GM23338 (cell line): ENCODE measurements around the gene TMX3. TPM values are rescaled to one million over a fixed set of nuclear protein-coding genes. Genes with fewer than 3 reads are reported as not detected.

Experiments used
- ATAC-seq: fragments of 200-7000 bp; cut with Tn5 transposase; 3 replicates; pipeline ENCODE4 v1.9.1; 2020
- DNase-seq: peaks from one replicate; pipeline ENCODE4 v3.0.0-alpha.2; 2015; ENCODE audit warnings: low spot score
- H2AFZ ChIP-seq: fragments of 200-600 bp; sonication (generic); 2 replicates; pipeline ENCODE4 v1.8.0; 2016; ENCODE audit warnings: antibody characterized with exemption, mild to moderate bottlenecking, moderate library complexity
- H3F3A ChIP-seq: fragments of 200-600 bp; sonication (generic); replicated peaks from 2 replicates; pipeline ENCODE4 v1.8.0; 2017; ENCODE audit warnings: antibody characterized with exemption, mixed run types, low read depth
- H3K27ac ChIP-seq: fragments of 200-600 bp; sonication (generic); 2 replicates; pipeline ENCODE4 v1.6.1; 2016; ENCODE audit warnings: low read depth
- H3K27me3 ChIP-seq: fragments of 200-600 bp; sonication (generic); 2 replicates; pipeline ENCODE4 v1.8.0; 2016; ENCODE audit warnings: mild to moderate bottlenecking, mixed run types, moderate library complexity; ENCODE audit not compliant: insufficient read depth
- H3K36me3 ChIP-seq: fragments of 200-600 bp; sonication (generic); 2 replicates; pipeline ENCODE4 v1.8.0; 2016; ENCODE audit warnings: mild to moderate bottlenecking; ENCODE audit not compliant: insufficient read depth
- H3K4me1 ChIP-seq: fragments of 200-600 bp; sonication (generic); 2 replicates; pipeline ENCODE4 v1.8.0; 2016; ENCODE audit warnings: mild to moderate bottlenecking, moderate library complexity; ENCODE audit not compliant: insufficient read depth
- H3K4me2 ChIP-seq: fragments of 200-600 bp; sonication (generic); 2 replicates; pipeline ENCODE4 v1.7.1; 2017; ENCODE audit warnings: mixed run types
- H3K4me3 ChIP-seq: fragments of 200-600 bp; sonication (generic); 2 replicates; pipeline ENCODE4 v1.6.1; 2016; ENCODE audit warnings: mixed run types
- H3K79me2 ChIP-seq: fragments of 200-600 bp; sonication (generic); replicated peaks from 2 replicates; pipeline ENCODE4 v1.8.0; 2017; ENCODE audit warnings: mild to moderate bottlenecking; ENCODE audit not compliant: insufficient read depth
- H3K9me2 ChIP-seq: fragments of 200-600 bp; sonication (generic); 2 replicates; pipeline ENCODE4 v1.8.0; 2017; ENCODE audit not compliant: insufficient read depth
- H4K20me1 ChIP-seq: fragments of 200-600 bp; sonication (generic); replicated peaks from 2 replicates; pipeline ENCODE4 v1.8.0; 2017; ENCODE audit warnings: mild to moderate bottlenecking; ENCODE audit not compliant: insufficient read depth
- H3K27ac Mint-ChIP-seq: 2 replicates; pipeline ENCODE4 v1.8.0; 2020; ENCODE audit warnings: inconsistent platforms, mild to moderate bottlenecking, moderate library complexity, mixed read lengths
- H3K27me3 Mint-ChIP-seq: 3 replicates; pipeline ENCODE4 v1.8.0; 2022; ENCODE audit warnings: low read depth, mild to moderate bottlenecking, moderate library complexity, mixed read lengths, inconsistent platforms; ENCODE audit not compliant: insufficient read depth, poor library complexity
- H3K36me3 Mint-ChIP-seq: 3 replicates; pipeline ENCODE4 v1.8.0; 2021; ENCODE audit warnings: low read depth, mild to moderate bottlenecking, inconsistent platforms, moderate library complexity, mixed read lengths
- H3K4me1 Mint-ChIP-seq: 3 replicates; pipeline ENCODE4 v1.8.0; 2020; ENCODE audit warnings: mild to moderate bottlenecking, inconsistent platforms, mixed read lengths
- H3K4me3 Mint-ChIP-seq: 3 replicates; pipeline ENCODE4 v1.8.0; 2021; ENCODE audit warnings: moderate library complexity, mild to moderate bottlenecking, inconsistent platforms, mixed read lengths
- H3K9me3 Mint-ChIP-seq: 3 replicates; pipeline ENCODE4 v1.8.0; 2020; ENCODE audit warnings: moderate library complexity, mild to moderate bottlenecking, inconsistent platforms, mixed read lengths
- CREB1 ChIP-seq: fragments of 250-450 bp; sonication (Bioruptor Pico); IDR thresholded peaks from 2 replicates; pipeline ENCODE4 v1.5.0; 2020; ENCODE audit warnings: low read depth, mild to moderate bottlenecking, moderate library complexity
- CTCF ChIP-seq, 2 experiments: fragments of 200-600 bp in 1 of 2; sonication (generic) in 1 of 2; conservative IDR thresholded peaks; 2 replicates each; pipeline versions ENCODE4 v1.5.1 to v1.6.1; 2016 to 2017; ENCODE audit warnings: antibody characterized with exemption in 2 of 2, low read depth in 2 of 2, mild to moderate bottlenecking in 2 of 2, moderate library complexity in 1 of 2
- ETS1 ChIP-seq: IDR thresholded peaks from 2 replicates; pipeline ENCODE4 v1.6.1; 2016; ENCODE audit warnings: antibody characterized with exemption
- EZH2 ChIP-seq: fragments of 200-600 bp; sonication (generic); IDR thresholded peaks from one replicate; pipeline ENCODE4 v1.8.0; 2017; ENCODE audit warnings: antibody characterized with exemption, mild to moderate bottlenecking, low read depth; ENCODE audit not compliant: unreplicated experiment
- EZH2phosphoT487 ChIP-seq: fragments of 200-600 bp; sonication (generic); IDR thresholded peaks from one replicate; pipeline ENCODE4 v1.8.1; 2018; ENCODE audit warnings: antibody characterized with exemption; ENCODE audit not compliant: unreplicated experiment
- JUNB ChIP-seq: IDR thresholded peaks from one replicate; pipeline ENCODE4 v1.6.1; 2016; ENCODE audit warnings: antibody characterized with exemption; ENCODE audit not compliant: unreplicated experiment
- NANOG ChIP-seq: IDR thresholded peaks from 2 replicates; pipeline ENCODE4 v1.6.1; 2016; ENCODE audit warnings: antibody characterized with exemption, borderline replicate concordance
- POLR2AphosphoS5 ChIP-seq: IDR thresholded peaks from 2 replicates; pipeline ENCODE4 v1.6.1; 2016; ENCODE audit warnings: antibody characterized with exemption, low read depth
- REST ChIP-seq: IDR thresholded peaks from one replicate; pipeline ENCODE4 v1.6.1; 2018; ENCODE audit warnings: antibody characterized with exemption; ENCODE audit not compliant: unreplicated experiment
- STAT1 ChIP-seq: IDR thresholded peaks from one replicate; pipeline ENCODE4 v1.6.1; 2016; ENCODE audit warnings: antibody characterized with exemption; ENCODE audit not compliant: unreplicated experiment
- ZNF114 ChIP-seq: fragments of 250-450 bp; sonication (Bioruptor Pico); IDR thresholded peaks from 2 replicates; pipeline ENCODE4 v1.5.0; 2020; ENCODE audit warnings: mild to moderate bottlenecking, moderate library complexity
- ZNF331 ChIP-seq: fragments of 250-450 bp; sonication (Bioruptor Pico); IDR thresholded peaks from 2 replicates; pipeline ENCODE4 v1.5.0; 2020; ENCODE audit warnings: low read depth, mild to moderate bottlenecking, moderate library complexity
- ZNF462 ChIP-seq: fragments of 250-450 bp; sonication (Bioruptor Pico); IDR thresholded peaks from 2 replicates; pipeline ENCODE4 v1.5.0; 2020; ENCODE audit warnings: mild to moderate bottlenecking, moderate library complexity
- polyA plus RNA-seq: library from polyadenylated mRNA; unstranded; fragments of >200 nt; fragmentation: Nextera tagmentation; extraction: Ambion mirVana; gene quantifications from 2 replicates; pipeline ENCODE4 v1.2.1, GENCODE V29; 2016
- total RNA-seq: library from RNA; depleted of rRNA; stranded (reverse); fragments of >200 nt; shearing (Covaris generic); gene quantifications from 2 replicates; pipeline ENCODE4 v1.2.3, GENCODE V29; 2014

Gene TMX3
- total and polyA plus RNA-seq, 2 experiments from 2014 or later = 12.4 to 40.1 TPM

- no peak overlapping the region for H3K4me2 ChIP-seq
- ATAC-seq (no peak), DNase-seq (no peak)
- H2AFZ ChIP-seq = no peak overlapping the region
- no peak overlapping the region for H3K4me3 ChIP-seq
- TF ChIP-seq CREB1 (CRISPR knock-in tag) (no peak), JUNB (no peak), ZNF331 (CRISPR knock-in tag) (no peak), POLR2AphosphoS5 (no peak), STAT1 (no peak), ETS1 (no peak), REST (no peak), EZH2phosphoT487 (no peak), CTCF (conservative IDR thresholded peaks at IDR 0.05; ENCODE audit: low read depth in 2 of 2) (no peak), ZNF114 (no peak), EZH2 (no peak), NANOG (no peak), ZNF462 (no peak)
- H3K27me3 ChIP-seq = no peaks in the 10 kb centered on the region
- Mint-ChIP-seq H3K4me3 (no peak overlapping the region), H3K9me3 (no peaks in the 10 kb centered on the region), H3K27ac (no peak overlapping the region), H3K36me3 (no peaks in the 10 kb centered on the region), H3K4me1 (no peaks in the 10 kb centered on the region; the same call in 2 of the 3 replicates), H3K27me3 (peaks cover 5% of the 10 kb centered on the region)
- no peak overlapping the region for H3K27ac ChIP-seq
- no peaks in the 10 kb centered on the region for H4K20me1 ChIP-seq
- no peaks in the 10 kb centered on the region for H3F3A ChIP-seq
- no peaks in the 10 kb centered on the region for H3K79me2 ChIP-seq
- H3K4me1 ChIP-seq = no peaks in the 10 kb centered on the region
- no peaks in the 10 kb centered on the region for H3K36me3 ChIP-seq
- H3K9me2 ChIP-seq = no peaks in the 10 kb centered on the region
These were observed 87.1 kb downstream of the TMX3 start for GRCh38 chr18:68627812-68628211.
